ENCODE data around the gene CKM.
A peak's percentile ranks its signal among the peaks of the same experiment; 100 is the strongest.

The CKM gene

GRCh38 chr19:45322744-45323281 lies at the start of gene CKM:
Gene CKM (minus strand): TSS chr19:45322875. CDS start chr19:45319713, 3,162 bp downstream.
- no peak for DNase-seq

- DNase-seq = peak; percentile 100
Measured at GRCh38 chr19:45370410-45371204, 47.9 kb upstream of the CKM start, which contains the start of gene ERCC2. Gene ERCC2 (minus strand): TSS chr19:45370573. CDS start chr19:45370540, 33 bp downstream.

DNA sequence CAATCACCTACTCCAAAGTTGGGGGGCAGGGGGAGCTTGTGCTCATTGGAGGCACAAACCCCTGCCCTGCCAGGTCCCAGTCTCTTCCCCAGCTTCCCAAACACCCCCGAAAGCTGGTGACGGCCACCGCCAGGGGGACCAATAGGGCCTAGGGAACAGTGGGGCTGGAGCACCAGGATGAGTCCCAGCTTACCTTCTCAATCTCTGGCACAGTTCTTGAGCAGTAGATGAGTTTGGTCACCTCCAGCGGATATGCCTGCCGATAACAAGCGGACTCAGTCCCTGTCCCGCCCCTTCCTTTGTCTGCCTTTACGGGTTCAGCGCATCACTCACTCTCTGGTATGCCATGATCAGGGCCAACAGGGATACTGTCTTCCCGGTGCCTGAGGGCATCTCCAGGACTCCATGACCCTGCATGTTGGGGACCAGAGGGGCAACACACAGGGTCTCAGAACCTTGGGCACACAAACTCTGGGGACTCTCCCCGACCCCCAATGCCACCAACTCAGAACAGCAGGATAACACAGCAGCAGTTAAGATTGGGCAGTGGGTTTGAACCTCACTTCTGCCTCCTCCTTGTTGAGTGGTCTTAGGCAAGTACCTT lies 46.2 kb upstream of the CKM start:
- no peak for DNase-seq

GRCh38 chr19:45368127-45368526 lies 45.5 kb upstream of the CKM start:
- DNase-seq = no peak

- no peak for DNase-seq
Measured at GRCh38 chr19:45364696-45365095, 42.0 kb upstream of the CKM start.

GRCh38 chr19:45363861-45364459 lies 41.3 kb upstream of the CKM start:
- no peak for DNase-seq

DNA sequence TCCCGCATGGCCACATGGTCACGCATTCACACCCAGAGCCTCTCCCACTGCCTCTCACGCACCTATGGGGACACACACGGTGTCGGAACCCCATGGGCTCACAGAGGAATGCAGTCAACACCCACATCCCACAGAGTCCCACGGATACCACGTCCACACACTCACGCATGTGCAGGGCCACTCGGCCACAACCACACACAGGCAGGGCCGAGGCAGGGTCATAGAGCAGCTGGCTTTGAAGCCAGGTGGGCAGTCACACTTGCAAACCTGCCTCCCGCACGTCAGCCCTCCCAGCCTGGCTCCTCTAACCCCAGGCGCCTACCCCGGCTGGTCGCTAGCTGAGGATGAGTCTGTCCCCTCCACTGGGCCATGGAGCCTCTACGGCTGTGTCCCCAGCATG lies 39.6 kb upstream of the CKM start:
- DNase-seq = no peak

- DNase-seq = no peak
Measured at GRCh38 chr19:45361608-45362007, 38.9 kb upstream of the CKM start.

DNA sequence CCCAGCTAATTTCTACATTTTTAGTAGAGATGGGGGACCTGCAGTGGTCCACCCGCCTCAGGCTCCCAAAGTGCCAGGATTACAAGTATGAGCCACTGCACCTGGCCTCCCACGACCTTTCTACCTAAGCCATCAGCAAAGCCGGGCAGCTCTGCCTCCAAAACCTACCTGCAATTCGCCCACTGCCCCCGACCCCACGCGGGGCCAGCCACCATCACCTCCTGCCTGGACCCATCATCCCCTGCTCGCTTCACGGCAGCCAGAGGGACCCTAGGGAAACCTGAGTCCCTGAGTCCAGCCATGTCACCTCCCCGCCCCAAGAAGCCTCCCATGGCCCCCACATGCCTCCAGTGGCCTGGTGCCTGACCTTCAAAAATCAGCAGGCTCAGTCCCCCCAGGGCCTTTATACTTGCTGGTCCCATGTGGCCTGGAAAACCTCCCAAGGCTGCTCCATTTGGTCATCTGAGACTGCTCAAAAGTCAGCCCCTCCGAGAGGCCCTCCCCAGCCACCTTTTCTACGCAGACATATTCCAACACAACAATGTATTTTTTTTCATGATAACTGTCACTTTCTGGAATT lies 35.6 kb upstream of the CKM start:
- DNase-seq = no peak

DNA sequence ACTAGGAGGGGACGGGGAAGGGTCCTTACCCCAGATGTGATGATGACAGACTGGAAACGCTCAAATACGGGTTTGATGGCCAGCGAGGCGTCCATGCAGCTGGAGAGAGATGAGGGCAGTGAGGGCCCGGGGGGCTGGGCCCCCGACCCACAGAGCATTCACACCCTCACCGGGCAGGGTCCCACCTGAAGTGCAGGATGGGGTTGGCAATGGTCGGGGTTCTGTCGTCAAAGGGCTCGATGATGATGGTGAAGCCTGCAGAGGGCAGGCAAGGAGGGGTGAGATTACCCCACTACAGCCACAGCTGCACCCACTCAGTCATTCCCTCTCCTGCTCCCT lies 34.7 kb upstream of the CKM start:
- no peak for DNase-seq

DNA sequence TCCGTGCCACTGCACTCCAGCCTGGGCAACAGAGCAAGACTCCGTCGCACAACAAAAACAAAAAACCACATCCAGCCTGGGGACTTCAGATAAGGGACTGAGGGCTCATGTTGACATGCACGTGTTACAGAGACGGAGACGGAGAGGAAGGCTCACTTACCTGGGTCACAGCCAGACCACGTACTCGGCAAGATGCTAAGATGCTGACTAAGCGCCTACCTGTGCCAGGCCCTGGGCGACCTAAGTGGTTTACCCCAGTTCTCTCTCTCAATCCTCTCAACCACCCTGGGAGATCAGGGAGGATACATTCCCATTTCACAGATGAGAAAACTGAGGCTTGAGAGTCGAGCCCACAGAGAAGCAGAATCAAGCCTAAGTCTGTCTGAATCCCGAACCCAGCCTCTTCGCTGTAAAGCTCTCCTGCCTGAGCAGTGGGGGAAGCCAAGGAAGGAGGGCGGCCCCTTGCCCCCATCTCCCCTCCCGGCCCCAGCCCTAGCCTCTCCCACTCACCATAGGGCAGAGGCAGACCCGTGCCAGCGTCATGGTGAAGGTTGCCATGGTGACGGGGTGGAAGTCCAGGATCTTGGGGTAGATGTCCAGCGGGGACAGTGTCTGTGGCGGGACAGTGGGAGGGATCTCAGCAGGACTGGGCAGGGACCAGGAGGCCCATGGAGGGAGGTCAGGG lies 34.2 kb upstream of the CKM start:
- DNase-seq = no peak

DNA sequence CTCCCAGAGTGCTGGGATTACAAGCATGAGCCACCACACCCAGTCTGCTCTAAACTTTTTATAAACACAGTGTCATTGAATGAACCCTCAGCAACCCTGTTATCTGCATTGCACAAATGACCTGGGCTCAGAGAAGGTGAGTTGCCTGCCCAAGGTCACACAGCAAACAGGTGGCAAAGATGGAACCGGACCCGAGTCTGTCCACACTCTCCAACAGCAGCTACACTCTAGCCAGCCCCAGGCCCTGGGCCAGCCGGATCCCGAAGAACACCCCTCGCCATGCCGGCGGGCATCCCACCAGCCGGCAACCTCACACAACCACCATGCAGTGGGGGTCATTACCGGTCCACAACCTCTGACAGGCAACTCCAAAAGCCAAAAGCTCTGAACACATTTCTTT lies 33.2 kb upstream of the CKM start:
- DNase-seq = no peak

- no peak for DNase-seq
Measured at GRCh38 chr19:45355402-45355801, 32.7 kb upstream of the CKM start.

DNA sequence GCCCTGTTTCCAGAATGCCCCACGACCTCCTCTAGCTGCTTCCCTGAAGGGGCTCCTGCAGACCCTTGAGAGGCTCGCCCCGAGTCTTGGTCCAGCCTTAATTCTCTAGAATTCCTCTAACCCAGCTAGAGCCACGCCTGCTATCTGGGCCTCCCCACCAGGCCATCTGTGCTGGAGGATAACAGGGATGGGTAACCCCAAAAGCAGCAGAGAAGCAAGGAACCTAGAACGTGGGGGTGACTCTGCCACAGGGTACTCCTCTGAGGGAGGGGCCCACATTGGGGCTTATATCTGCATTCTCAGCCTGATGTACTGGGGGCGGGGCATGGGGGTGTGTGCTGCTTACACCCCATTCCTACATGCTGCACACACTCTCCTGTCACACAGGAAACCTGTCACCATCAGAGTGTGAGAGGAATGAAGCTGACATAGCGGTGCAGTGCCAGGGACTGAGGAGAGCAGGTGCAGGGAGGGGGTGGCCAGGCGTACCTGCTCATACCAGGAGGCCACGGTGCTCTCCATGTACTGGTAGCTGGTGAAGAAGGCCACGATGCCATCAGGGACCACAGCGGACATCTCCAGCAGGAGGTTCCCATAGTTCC lies 31.7 kb upstream of the CKM start:
- no peak for DNase-seq

- DNase-seq = no peak
Measured at GRCh38 chr19:45352914-45353796, 30.5 kb upstream of the CKM start.

GRCh38 chr19:45352471-45352870 lies 29.8 kb upstream of the CKM start:
- no peak for DNase-seq

DNA sequence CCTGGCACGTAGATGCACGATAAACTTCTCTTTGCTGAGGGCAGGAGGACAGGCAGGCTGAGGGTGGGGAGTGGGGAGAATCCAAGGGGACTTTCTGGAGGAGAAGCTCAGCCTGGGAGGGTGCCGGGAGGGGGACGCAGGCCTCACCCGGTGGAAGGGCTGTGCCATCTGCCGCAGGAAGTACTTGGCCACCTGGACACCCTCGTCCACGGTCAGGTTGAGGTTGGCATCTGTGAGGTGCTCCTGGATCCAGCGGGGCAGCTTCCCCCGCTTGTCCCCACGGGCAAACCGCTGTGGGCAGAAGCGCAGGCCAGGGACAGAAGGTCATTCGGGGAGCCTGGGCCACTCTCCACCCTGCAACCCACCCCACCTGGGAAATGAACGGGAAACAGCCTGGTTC lies 29.4 kb upstream of the CKM start:
- DNase-seq = no peak

DNA sequence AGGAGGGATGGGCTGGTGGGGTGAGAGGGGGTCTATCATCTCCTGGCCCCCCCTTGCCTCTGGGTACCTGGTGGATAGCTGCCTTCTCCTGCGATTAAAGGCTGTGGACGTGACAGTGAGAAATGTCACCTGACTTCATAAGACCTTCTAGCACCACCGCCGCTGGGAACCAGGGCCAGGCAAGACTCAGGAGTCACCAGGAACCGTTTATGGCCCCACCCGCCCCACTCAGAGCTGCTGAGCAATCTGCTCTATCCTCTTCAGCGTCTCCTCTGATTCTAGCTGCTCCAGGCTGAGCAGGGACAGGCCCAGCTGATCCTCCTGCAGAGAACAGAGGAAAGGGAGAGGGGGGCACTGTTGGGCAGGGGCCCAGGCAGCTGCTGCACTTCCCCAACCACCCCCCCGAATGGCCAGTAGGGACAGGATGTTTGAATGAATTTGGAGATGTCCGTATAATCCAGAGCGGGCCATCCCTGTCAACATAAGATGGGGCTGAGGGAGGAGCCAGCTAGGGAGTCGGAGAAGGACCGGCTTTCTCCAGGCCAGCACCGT lies 28.8 kb upstream of the CKM start:
- DNase-seq = no peak

- no peak for DNase-seq
Measured at GRCh38 chr19:45350477-45351058, 27.9 kb upstream of the CKM start.

GRCh38 chr19:45349430-45349941 lies 26.8 kb upstream of the CKM start:
- no peak for DNase-seq

GRCh38 chr19:45349126-45349415 lies 26.4 kb upstream of the CKM start:
- DNase-seq = no peak
